Middle frontal gyrus (tissue), 1 donor: Measurements from ENCODE around the gene HEATR3.

ENCODE experiments used
- DNase-seq: peaks from one replicate; pipeline ENCODE4 v3.0.0-alpha.2; 2015; ENCODE audit warnings: low spot score; ENCODE audit errors: extremely low spot score

HEATR3 gene

GRCh38 chr16:50152807-50153595 lies 87.2 kb downstream of the HEATR3 start, which contains the start of gene TENT4B:
Gene TENT4B, plus strand, starts transcription at chr16:50153306. Its CDS starts 316 bp downstream, at chr16:50153622.
- DNase-seq: peak; percentile 56

- DNase-seq: no peak
Observed at GRCh38 chr16:50153596-50154419, 88.0 kb downstream of the HEATR3 start.

DNA sequence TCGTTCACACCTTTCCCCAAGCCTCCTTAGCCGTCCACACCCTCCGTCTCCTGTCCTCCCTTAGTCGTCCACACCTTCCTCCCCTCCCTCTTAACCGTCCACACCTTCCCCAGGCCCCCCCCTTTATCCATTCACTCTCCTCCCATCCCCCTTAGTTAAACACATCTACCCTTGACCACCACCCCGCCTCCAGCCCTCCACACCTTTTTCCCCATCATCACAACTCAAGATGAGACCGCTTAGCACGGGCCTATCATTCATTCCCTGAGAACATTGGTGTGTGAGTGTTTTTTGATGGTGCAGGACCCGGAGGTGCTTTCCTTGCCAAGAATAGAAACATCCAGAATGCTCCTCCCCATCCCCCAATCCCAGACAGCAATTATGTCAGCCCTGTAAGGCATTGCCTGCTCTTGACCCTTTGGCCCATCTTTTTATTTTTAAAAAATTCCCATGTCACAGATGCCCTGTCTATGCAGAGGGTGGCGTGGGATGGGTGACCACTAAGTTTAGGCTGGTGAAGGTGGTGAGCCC lies 88.7 kb downstream of the HEATR3 start:
- DNase-seq: no peak

DNA sequence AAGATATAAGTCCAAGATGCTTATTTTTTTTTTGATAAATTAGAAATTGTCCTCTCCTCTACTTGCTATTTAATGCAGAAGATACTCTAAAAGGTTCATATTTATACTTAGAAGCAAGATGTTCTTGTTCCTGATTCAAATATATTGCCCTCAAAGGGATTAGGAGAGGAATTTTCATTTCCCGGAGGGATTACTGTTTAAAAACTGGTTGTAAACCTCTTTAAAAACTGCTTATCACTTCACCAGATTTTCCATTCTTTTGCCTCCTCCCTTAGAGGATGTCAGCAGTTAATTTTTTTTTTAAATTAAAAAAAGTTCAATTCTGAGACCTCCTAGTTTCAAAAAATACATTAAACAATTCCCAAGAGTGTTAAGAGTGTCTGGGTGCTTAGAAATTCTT lies 90.2 kb downstream of the HEATR3 start:
- DNase-seq: no peak
